Measurements from ENCODE around the gene ZNF354C.

The ZNF354C gene

DNA sequence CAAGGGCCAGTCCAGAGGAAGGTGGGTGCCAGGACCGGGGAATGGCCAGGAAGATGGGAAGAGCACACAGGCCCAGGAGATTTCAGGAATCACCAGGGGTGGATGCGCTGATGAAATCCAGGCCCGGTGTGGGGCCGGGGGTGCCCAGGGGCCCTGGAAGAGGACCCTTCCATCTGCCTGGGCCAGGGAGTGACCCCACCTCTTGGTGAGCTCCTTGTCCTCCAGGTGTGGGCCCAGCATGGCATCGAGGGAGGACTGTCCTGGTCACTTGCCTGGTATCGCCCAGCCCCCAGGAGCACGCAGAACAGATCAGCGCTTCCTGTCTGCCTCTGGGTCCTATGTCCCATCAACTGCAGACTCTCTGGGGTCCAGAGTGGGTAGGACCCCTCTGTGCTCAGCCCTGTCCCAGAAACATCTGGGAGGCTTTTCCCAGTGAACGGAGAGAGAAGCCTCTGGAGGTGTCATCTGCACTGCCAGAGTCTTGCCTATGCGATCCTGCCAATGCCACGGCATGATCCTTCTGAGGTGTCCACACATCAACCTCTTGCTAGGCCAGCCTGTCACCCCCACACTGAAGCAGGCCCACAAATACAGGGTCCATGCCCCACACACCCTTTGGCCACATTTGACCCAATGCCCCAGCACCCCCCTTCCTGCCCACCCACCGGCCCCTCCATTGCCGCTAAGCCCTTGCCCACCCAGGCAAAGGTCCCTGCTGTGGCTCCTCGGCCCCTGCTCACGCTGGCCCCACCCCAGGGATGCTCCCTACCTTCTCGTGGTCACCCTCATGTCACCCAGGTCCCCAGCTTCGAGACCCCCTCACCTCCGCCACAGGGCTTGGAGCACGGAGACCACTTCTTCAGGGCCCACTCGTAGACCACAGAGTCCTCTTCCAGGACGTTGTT is 67.2 kb downstream of the ZNF354C start:
- DNase-seq (ENCODE audit: low read depth in 2 of 2): no peak
- TF ChIP-seq, protein P1, sequence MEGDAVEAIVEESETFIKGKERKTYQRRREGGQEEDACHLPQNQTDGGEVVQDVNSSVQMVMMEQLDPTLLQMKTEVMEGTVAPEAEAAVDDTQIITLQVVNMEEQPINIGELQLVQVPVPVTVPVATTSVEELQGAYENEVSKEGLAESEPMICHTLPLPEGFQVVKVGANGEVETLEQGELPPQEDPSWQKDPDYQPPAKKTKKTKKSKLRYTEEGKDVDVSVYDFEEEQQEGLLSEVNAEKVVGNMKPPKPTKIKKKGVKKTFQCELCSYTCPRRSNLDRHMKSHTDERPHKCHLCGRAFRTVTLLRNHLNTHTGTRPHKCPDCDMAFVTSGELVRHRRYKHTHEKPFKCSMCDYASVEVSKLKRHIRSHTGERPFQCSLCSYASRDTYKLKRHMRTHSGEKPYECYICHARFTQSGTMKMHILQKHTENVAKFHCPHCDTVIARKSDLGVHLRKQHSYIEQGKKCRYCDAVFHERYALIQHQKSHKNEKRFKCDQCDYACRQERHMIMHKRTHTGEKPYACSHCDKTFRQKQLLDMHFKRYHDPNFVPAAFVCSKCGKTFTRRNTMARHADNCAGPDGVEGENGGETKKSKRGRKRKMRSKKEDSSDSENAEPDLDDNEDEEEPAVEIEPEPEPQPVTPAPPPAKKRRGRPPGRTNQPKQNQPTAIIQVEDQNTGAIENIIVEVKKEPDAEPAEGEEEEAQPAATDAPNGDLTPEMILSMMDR (IDR thresholded peaks at IDR 0.05; ENCODE audit: low read depth, low read length): no peak
- no peak overlapping the region for H3K4me3 ChIP-seq (replicated peaks in 1 of 2; ENCODE audit: low read depth in 2 of 2, low read length in 2 of 2)

- DNase-seq (ENCODE audit: low read depth in 2 of 2): no peak
- no peak overlapping the region for H3K4me3 ChIP-seq (replicated peaks in 1 of 2; ENCODE audit: low read depth in 2 of 2, low read length in 2 of 2)
- TF ChIP-seq, protein P1 (IDR thresholded peaks at IDR 0.05; ENCODE audit: low read depth, low read length): no peak
These were observed 67.8 kb downstream of the ZNF354C start for GRCh38 chr5:179128041-179128365.

DNA sequence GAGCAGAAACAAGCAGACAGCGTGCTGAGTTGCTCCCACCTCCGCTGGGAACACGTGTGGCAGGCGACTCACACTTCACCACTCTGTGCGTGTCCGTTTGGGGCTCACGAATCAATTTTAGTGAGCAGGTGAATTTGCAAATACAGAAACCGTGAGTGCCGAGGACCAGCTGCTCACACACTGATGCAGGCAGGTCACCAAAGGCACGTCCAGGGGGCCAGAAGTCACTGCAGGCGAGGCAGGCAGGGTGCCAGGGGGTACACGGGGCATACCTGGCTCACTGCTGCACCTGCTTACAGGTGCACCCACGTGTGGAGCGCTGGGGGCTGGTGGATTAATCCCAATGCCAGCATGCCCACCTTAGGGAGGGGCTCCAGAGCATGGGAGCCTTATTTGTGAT is 68.8 kb downstream of the ZNF354C start:
- H3K4me3 ChIP-seq (replicated peaks in 1 of 2; ENCODE audit: low read depth in 2 of 2, low read length in 2 of 2): no peak overlapping the region
- TF ChIP-seq, protein P1 (IDR thresholded peaks at IDR 0.05; ENCODE audit: low read depth, low read length): no peak
- DNase-seq (ENCODE audit: low read depth in 2 of 2): no peak

GRCh38 chr5:179129607-179130071 is 69.5 kb downstream of the ZNF354C start:
- TF ChIP-seq, protein P1 (IDR thresholded peaks at IDR 0.05; ENCODE audit: low read depth, low read length): no peak
- no peak for DNase-seq (ENCODE audit: low read depth in 2 of 2)
- no peak overlapping the region for H3K4me3 ChIP-seq (replicated peaks in 1 of 2; ENCODE audit: low read depth in 2 of 2, low read length in 2 of 2)

DNA sequence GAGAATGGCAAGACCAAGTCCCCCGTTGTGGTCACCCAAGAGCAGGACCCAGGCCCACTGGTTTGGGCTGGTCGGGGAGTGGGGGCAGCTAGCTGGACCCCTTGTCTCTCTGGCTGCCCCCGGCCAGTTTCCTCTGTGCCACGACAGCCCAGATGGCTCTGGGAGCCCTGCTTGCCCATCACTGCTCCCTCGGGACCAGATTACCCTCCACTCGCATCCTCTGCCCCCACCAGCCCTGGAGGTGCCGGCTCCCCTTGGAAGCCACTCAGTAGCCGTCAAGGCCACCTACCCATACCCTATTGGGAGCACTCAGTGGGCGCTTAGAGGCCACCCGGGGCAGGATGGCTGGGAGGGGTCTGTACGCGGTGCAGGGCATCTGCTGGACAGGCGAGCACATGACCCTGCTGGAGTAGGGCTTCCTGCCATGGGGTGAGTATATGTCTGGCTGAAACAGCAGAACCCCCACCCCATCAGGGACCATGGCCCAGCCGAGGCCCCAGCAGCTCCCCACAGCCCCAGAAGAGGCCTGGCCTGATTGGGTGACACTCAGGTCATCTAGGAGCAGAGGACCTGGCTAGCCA is 70.0 kb downstream of the ZNF354C start:
- H3K4me3 ChIP-seq (replicated peaks in 1 of 2; ENCODE audit: low read depth in 2 of 2, low read length in 2 of 2): no peak overlapping the region
- DNase-seq (ENCODE audit: low read depth in 2 of 2): no peak
- TF ChIP-seq, protein P1 (IDR thresholded peaks at IDR 0.05; ENCODE audit: low read depth, low read length): no peak

DNA sequence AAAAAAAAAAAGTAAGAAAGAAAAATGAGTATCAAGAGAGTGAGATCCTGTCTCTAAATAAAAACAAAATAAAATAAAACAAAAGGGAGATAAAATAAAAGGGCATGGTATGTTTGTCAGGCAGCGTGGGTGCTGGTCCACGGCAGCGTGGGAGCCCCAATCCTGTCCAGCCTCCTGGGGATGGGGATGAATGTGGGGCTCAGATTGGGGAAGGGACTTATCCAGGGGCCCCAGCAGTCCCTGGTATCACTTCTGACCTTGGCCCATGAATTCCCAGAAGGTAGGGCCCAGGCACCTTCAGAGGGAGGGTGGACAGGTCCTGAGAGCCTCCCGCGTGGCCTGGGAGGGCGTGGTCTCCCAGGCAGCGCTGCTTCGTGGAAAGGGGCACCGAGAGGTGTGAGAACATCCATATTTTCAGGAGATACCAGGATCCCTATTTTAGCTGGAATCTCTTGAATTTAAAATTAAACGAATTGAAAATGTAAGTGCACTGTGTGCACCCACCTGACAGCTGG is 71.2 kb downstream of the ZNF354C start:
- TF ChIP-seq, protein P1 (IDR thresholded peaks at IDR 0.05; ENCODE audit: low read depth, low read length): no peak
- H3K4me3 ChIP-seq (replicated peaks in 1 of 2; ENCODE audit: low read depth in 2 of 2, low read length in 2 of 2): no peak overlapping the region
- no peak for DNase-seq (ENCODE audit: low read depth in 2 of 2)
